NCI-H1092 (cell line): ENCODE results near the gene STAC3.

Source experiments
- DNase-seq: peaks from one replicate; lab custom pipeline; 2025; lab: John Stamatoyannopoulos, UW

The STAC3 gene

GRCh38 chr12:57222286-57223190 is 28.4 kb downstream of the STAC3 start:
- no peak for DNase-seq

DNA sequence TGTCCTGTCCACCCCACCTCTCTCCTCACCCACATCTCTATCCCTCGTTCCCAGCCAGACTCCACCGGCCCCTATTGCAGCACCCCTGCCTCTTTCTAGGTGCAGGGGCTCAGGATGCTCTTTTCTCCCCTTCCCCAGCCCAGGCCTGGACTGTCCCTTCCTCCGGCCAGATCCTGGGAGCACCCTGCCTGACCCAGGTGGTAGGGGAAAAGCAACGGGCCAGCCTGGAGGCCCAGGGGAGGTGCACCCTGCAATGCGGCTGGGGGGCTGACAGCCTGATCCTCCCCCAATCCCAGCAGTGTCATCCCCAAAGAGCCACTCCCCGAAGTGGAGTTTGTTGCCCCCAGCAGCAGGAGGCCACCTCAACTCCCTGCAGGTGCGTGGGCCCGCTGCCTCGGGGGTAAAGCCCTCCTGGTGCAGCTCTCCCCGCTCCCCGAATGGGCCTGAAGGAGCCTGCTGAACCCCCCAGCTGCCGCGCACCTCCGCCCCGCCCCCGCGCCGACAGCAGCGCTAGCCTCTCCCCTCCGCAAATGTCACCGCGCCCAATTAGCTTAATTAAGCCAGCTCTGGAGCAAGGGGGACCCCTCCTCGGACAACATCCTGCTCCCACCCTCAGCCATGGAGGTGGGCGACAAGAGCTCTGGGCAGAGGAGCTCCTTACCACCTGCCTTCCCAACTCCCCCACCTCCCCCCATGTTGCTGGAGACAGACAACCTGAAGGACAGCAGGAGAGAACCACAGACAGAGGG is 29.6 kb downstream of the STAC3 start:
- DNase-seq, result no peak

DNA sequence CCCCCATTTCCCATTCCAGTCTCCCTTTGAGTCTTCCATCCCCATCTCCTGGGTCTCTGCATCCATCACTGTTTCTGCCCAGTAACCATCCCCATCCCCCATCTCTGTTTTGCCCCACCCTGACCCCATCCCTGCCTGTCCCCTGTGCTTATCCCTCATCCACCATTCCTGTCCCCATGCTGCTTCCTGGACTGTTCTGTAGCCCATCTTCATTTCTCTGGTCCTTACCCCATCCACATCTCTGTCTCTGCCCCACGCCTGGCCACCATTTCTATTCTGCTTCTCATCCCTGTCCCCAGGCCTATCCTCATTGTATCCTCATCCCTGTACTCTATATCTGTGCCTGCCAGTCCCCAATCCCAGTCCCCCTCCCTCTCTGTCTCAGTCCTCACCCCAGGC is 30.2 kb downstream of the STAC3 start:
- no peak for DNase-seq

- DNase-seq, result no peak
Measured at GRCh38 chr12:57219993-57220754, 30.8 kb downstream of the STAC3 start.

- DNase-seq, result no peak
Measured at GRCh38 chr12:57219205-57219992, 31.6 kb downstream of the STAC3 start.

- DNase-seq, result no peak
Measured at GRCh38 chr12:57218030-57218853, 32.7 kb downstream of the STAC3 start.

DNA sequence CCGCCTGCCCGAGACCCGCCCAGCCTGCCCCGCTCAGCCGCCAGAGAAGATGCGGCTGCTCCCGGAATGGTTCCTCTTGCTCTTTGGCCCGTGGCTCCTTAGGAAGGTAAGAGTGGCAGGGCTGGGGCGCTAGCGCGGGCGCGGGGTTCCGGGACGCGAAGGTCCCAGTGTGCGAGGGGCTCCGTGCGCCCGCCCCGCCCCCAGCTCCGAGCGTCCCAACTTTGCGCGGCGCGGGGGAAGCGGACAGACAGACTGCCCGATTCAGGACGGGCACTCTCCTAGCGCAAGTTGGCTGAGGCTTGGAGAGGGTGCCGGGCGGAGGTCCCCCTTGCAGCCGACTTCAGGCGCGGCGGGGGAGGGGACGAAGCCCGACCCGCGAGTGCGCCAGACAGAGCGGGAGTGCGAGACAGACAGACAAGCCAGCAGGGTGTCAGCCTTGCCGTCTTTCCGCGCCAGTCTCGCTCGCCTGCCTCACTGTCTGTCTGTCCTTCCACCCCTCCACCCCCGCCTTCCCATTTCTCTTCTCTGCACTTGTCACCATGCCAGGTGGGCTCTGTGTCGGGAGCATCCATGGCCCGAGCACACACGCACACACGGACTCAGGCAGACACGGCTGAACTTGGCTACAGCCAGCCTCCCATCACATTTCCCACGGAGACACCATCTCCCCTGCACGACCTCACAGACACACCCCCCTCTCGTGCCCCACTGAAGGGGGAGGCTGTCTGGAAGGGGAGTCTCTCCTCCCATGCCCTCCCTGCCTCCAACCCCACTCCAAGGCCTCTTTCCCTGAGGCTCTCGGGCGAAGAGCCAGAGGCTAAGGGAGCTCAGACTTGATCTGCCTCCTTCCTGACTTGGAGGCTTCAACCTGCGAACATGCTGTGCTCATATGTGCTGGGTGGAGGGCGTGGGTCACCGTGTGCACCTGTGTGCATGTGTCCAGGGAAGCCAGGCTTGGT is 33.8 kb downstream of the STAC3 start:
- DNase-seq, result peak; percentile 9

- no peak for DNase-seq
Measured at GRCh38 chr12:57216014-57216911, 34.7 kb downstream of the STAC3 start, which contains the start of gene NXPH4. Gene NXPH4 (plus strand): TSS chr12:57216794. CDS start chr12:57216970, 176 bp downstream.

DNA sequence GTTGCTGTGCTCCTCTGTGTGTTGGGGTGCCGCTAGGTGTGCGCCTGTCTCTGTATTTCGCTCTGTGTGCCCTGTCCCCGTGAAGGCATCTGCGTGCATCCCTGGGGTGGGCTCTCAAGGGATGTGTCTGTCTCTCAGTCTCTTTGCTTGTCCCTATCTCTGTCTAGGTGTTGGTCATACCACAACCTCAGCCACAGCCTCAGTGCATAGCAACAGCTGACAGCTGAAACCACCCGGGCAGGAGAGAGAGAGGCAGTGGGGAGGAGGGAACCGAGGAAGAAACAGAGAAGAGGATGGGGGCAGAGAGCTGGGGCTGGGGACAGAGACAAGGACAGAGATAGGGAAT is 35.3 kb downstream of the STAC3 start:
- DNase-seq, result no peak

DNA sequence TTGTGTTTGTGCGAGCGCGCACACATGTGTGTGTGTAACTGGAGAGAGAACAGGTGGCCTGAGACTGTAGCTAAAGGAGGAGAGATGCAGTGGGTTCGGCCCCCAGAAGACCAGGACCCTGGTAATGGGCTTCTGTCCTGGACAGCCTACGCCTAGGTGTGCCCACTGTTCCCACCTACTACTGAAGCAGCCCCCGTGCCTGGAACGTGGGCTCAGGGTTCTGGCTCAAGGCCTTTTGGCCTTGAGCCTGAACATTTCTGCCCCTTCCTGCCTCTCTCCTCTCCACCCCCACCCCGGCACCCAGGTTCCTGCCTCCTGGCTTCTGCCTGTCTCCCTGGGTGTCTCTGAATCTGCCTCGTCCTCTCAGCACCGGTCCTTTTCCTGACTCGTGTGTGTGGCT is 35.9 kb downstream of the STAC3 start:
- DNase-seq, result no peak

GRCh38 chr12:57214398-57214781 is 36.6 kb downstream of the STAC3 start:
- peak; percentile 36 for DNase-seq

DNA sequence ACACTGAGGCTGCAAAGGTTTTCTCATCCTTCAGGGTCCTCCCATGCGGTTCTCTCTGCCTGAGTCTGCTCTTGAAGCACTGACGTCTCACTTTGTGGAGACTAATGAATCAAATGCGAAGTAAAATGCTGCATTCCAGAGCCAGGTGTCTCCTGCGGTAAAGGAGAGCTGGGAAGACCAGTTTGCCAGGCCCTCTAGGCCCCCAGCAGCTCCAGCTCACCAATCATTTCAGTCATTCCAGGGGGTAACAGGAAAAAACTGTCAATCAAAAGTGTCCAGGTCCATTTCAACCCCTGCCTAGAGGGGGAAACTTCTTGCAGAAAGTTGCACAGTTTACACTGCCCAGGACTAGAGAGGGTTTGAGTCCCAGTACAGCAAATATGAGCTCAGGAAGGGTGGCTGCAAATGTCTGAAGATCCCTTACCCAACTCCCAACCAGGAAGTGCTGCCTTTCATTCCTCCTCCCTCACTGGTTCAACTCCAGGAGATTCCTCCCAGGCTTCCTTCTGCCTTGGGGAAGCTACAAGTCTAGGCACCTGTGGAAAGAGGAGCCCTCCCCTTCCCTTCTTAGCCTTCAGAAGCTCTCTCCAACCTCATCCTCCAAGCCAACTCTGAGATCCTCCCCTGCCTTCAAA is 37.1 kb downstream of the STAC3 start:
- DNase-seq, result no peak

- peak; percentile 59 for DNase-seq
Measured at GRCh38 chr12:57213058-57213715, 37.8 kb downstream of the STAC3 start.

GRCh38 chr12:57212701-57213057 is 38.3 kb downstream of the STAC3 start:
- no peak for DNase-seq

DNA sequence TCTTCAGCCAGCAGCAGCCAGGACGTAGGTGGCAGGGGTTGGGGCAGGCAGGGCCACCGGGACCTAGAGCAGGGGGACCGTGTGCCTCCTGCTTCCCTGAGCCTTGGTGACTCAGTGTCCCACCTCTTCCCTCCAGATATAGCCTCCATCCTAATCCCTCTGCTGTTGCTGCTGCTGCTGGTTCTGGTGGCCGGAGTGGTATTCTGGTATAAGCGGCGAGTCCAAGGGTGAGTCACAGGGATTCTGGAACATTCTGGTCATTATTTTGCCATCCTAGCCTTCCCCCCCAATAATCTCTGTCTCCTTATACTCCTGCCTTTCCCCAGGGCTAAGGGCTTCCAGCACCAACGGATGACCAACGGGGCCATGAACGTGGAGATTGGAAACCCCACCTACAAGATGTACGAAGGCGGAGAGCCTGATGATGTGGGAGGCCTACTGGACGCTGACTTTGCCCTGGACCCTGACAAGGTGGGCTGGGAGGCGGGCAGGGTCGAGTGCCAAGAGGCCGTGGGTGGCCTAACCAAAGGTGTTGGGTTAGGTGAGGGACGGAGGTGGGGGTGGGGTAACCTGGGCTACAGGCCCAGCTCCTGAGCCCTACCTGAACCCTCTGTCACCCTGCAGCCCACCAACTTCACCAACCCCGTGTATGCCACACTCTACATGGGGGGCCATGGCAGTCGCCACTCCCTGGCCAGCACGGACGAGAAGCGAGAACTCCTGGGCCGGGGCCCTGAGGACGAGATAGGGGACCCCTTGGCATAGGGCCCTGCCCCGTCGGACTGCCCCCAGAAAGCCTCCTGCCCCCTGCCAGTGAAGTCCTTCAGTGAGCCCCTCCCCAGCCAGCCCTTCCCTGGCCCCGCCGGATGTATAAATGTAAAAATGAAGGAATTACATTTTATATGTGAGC is 38.9 kb downstream of the STAC3 start:
- no peak for DNase-seq

GRCh38 chr12:57210926-57211692 is 39.9 kb downstream of the STAC3 start:
- no peak for DNase-seq
